Lower leg skin (tissue), 3 donors: Measurements from ENCODE around the gene INO80B.

ENCODE experiments used
- CTCF ChIP-seq, 3 donors: fragments of 450-650 bp; IDR thresholded peaks; one replicate each; pipeline ENCODE4 v1.5.1; 2016; ENCODE audit warnings: antibody characterized with exemption in 3 of 3, mild to moderate bottlenecking in 3 of 3, moderate library complexity in 2 of 3
- POLR2A ChIP-seq, 2 donors: fragments of 450-650 bp; IDR thresholded peaks; one replicate each; pipeline ENCODE4 v1.6.1; 2016 to 2017; ENCODE audit warnings: antibody characterized with exemption in 2 of 2, mild to moderate bottlenecking in 1 of 2, moderate library complexity in 1 of 2

DNA sequence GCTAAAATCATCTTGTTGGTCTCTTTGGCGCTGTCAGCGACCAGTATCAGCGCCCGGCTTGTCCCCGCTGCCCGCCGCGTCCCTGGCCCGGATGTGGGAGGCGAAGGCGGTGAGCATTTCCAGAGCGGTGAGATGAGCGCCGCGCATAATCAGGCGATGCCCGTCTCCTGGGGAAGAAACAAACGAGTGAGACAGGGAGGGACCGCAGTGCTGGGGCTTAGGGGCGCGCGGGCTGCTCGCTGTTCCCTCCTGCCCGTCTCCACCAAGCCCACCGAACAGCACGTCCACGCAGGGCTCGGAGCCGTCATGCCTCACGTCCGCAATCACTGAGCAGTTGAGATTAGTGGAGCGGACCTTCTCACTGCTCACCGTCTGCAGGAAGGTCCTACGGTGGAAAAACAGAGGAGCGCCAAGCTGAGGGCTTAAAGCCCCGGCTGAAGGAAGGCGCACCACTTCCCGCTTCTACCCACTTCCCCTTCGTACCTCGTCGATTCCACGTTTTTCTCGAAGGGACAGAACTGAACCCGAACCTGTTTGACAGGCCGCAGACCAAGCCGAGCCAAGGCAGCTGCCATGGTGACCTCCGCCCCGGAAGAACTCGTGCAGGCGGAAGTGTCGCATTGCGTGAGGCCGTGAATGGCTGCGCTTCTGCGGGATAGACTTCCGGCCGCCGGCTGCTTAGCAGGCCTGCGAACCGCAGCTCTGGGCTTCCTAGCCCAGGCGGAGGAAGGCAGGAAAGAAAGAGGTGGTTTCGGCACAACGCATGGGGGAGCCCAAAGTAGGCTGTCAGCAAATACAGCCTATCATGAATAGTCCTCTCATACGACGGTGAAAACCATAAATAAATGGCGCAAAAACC, 17.4 kb downstream of the INO80B start, which contains the start of gene MRPL53:
- TF ChIP-seq POLR2A (IDR thresholded peaks at IDR 0.05) (no peak), CTCF (IDR thresholded peaks at IDR 0.05) (no peak)
